ENCODE results near the gene PLPPR5. TPM values are rescaled to one million over a fixed set of nuclear protein-coding genes. Genes with fewer than 3 reads are reported as not detected.

Gene PLPPR5
- total RNA-seq, 1 experiment from 2014 or later = not detected

- Histone ChIP-seq H3F3A (ENCODE audit: insufficient read depth, low read depth) (no peaks in the 10 kb centered on the region), H3K27ac (no peak overlapping the region), H3K4me2 (no peak overlapping the region), H3K4me1 (replicated peaks; ENCODE audit: insufficient read depth) (no peaks in the 10 kb centered on the region), H3K79me2 (ENCODE audit: low read depth) (no peaks in the 10 kb centered on the region), H4K20me1 (ENCODE audit: insufficient read depth) (no peaks in the 10 kb centered on the region), H3K9me2 (ENCODE audit: insufficient read depth) (no peaks in the 10 kb centered on the region), H3K4me3 (no peak overlapping the region), H2AFZ (no peak overlapping the region), H3K36me3 (ENCODE audit: low read depth) (no peaks in the 10 kb centered on the region), H3K9me3 (ENCODE audit: insufficient read depth, low read depth) (no peaks in the 10 kb centered on the region; the same call in 1 of the 2 replicates), H3K27me3 (ENCODE audit: insufficient read depth, low read depth) (no peaks in the 10 kb centered on the region)
- TF ChIP-seq CTCF (conservative IDR thresholded peaks at IDR 0.05) (no peak), EZH2 (IDR thresholded peaks at IDR 0.05; ENCODE audit: low read depth) (no peak)
- BruUV-seq (replicated peaks) = no TSS peak
- CTCF ChIA-PET = no interaction called here
- intact Hi-C loops (cut with micrococcal nuclease; ENCODE audit: unreplicated experiment) = no loop called here
- DNase-seq = no peak
- POLR2A ChIA-PET (ENCODE audit: unreplicated experiment) = no interaction called here
Observed at GRCh38 chr1:98937347-98937746, 67.3 kb downstream of the PLPPR5 start.

GRCh38 chr1:98932184-98932583 lies 72.5 kb downstream of the PLPPR5 start:
- Histone ChIP-seq H3K27ac (no peak overlapping the region), H3K79me2 (ENCODE audit: low read depth) (no peaks in the 10 kb centered on the region), H3K9me2 (ENCODE audit: insufficient read depth) (no peaks in the 10 kb centered on the region), H3K36me3 (ENCODE audit: low read depth) (no peaks in the 10 kb centered on the region), H2AFZ (no peak overlapping the region), H4K20me1 (ENCODE audit: insufficient read depth) (no peaks in the 10 kb centered on the region), H3K27me3 (ENCODE audit: insufficient read depth, low read depth) (no peaks in the 10 kb centered on the region), H3K4me2 (no peak overlapping the region), H3K4me1 (replicated peaks; ENCODE audit: insufficient read depth) (no peaks in the 10 kb centered on the region), H3K9me3 (ENCODE audit: insufficient read depth, low read depth) (no peaks in the 10 kb centered on the region), H3F3A (ENCODE audit: insufficient read depth, low read depth) (no peaks in the 10 kb centered on the region), H3K4me3 (no peak overlapping the region)
- POLR2A ChIA-PET (ENCODE audit: unreplicated experiment) = no interaction called here
- CTCF ChIA-PET = interaction anchor here (0.7 kb wide), 1 partner anchor 12 kb away, joined by 3 read pairs; no protein-coding TSS in a partner anchor
- intact Hi-C loops (cut with micrococcal nuclease; ENCODE audit: unreplicated experiment) = no loop called here
- BruUV-seq (replicated peaks) = no TSS peak
- no peak for TF ChIP-seq EZH2 (IDR thresholded peaks at IDR 0.05; ENCODE audit: low read depth)
- no peak for TF ChIP-seq CTCF (conservative IDR thresholded peaks at IDR 0.05)
- DNase-seq = no peak

GRCh38 chr1:98931128-98931835 lies 73.4 kb downstream of the PLPPR5 start:
- H2AFZ ChIP-seq = no peak overlapping the region
- H3F3A ChIP-seq (ENCODE audit: insufficient read depth, low read depth) = no peaks in the 10 kb centered on the region
- no peaks in the 10 kb centered on the region for H4K20me1 ChIP-seq (ENCODE audit: insufficient read depth)
- H3K4me3 ChIP-seq = no peak overlapping the region
- BruUV-seq (replicated peaks) = no TSS peak
- intact Hi-C loops (cut with micrococcal nuclease; ENCODE audit: unreplicated experiment) = no loop called here
- DNase-seq = no peak
- H3K4me1 ChIP-seq (replicated peaks; ENCODE audit: insufficient read depth) = no peaks in the 10 kb centered on the region
- ChIA-PET POLR2A (ENCODE audit: unreplicated experiment) (no interaction called here), CTCF (interaction anchor here (0.7 kb wide), 1 partner anchor 13 kb away, joined by 3 read pairs; no protein-coding TSS in a partner anchor)
- H3K9me3 ChIP-seq (ENCODE audit: insufficient read depth, low read depth) = no peaks in the 10 kb centered on the region
- TF ChIP-seq CTCF (conservative IDR thresholded peaks at IDR 0.05) (no peak), EZH2 (IDR thresholded peaks at IDR 0.05; ENCODE audit: low read depth) (no peak)
- no peaks in the 10 kb centered on the region for H3K79me2 ChIP-seq (ENCODE audit: low read depth)
- no peaks in the 10 kb centered on the region for H3K27me3 ChIP-seq (ENCODE audit: insufficient read depth, low read depth)
- H3K9me2 ChIP-seq (ENCODE audit: insufficient read depth) = no peaks in the 10 kb centered on the region
- H3K36me3 ChIP-seq (ENCODE audit: low read depth) = no peaks in the 10 kb centered on the region
- no peak overlapping the region for H3K4me2 ChIP-seq
- no peak overlapping the region for H3K27ac ChIP-seq
